HuH-7.5 (cell line): Measurements from ENCODE around the gene PPP4C.
"Not testable (repeated sequence)": the region's sequence is repeated elsewhere in the genome, so short reads cannot be mapped to it uniquely, and the experiment has no call there.

Source experiments
- DNase-seq: peaks from one replicate; pipeline ENCODE4 v3.0.0; 2011; ENCODE audit warnings: low spot score

The PPP4C gene

GRCh38 chr16:30075503-30076275 lies at the start of gene PPP4C:
TSS of gene PPP4C (plus strand) at chr16:30075994. CDS start at chr16:30076378, 384 bp downstream.
- peak; percentile 94 for DNase-seq

- DNase-seq, result no peak
Observed at GRCh38 chr16:30026449-30026848, 49.3 kb upstream of the PPP4C start.

- no peak for DNase-seq
Observed at GRCh38 chr16:30027588-30028437, 48.0 kb upstream of the PPP4C start.

GRCh38 chr16:30028438-30029076 lies 47.2 kb upstream of the PPP4C start:
- no peak for DNase-seq

- DNase-seq, result no peak
Observed at GRCh38 chr16:30030011-30030685, 45.6 kb upstream of the PPP4C start.

GRCh38 chr16:30030841-30031413 lies 44.9 kb upstream of the PPP4C start, which contains the start of gene TLCD3B:
TSS of gene TLCD3B (minus strand) at chr16:30031271. CDS start at chr16:30030527, 744 bp downstream.
- no peak for DNase-seq

GRCh38 chr16:30031477-30031918 lies 44.3 kb upstream of the PPP4C start:
- no peak for DNase-seq

GRCh38 chr16:30032083-30032819 lies 43.5 kb upstream of the PPP4C start:
- peak; percentile 63 for DNase-seq

GRCh38 chr16:30033270-30033669 lies 42.5 kb upstream of the PPP4C start:
- no peak for DNase-seq

- no peak for DNase-seq
Observed at GRCh38 chr16:30040221-30040620, 35.6 kb upstream of the PPP4C start.

GRCh38 chr16:30040690-30041089 lies 35.1 kb upstream of the PPP4C start:
- not testable (repeated sequence) for DNase-seq

- DNase-seq, result no peak
Observed at GRCh38 chr16:30041841-30042240, 34.0 kb upstream of the PPP4C start.

- no peak for DNase-seq
Observed at GRCh38 chr16:30046178-30046577, 29.6 kb upstream of the PPP4C start.

- DNase-seq, result no peak
Observed at GRCh38 chr16:30046588-30046987, 29.2 kb upstream of the PPP4C start.

GRCh38 chr16:30049871-30050270 lies 25.9 kb upstream of the PPP4C start:
- no peak for DNase-seq

GRCh38 chr16:30051518-30051917 lies 24.3 kb upstream of the PPP4C start:
- DNase-seq, result no peak

GRCh38 chr16:30052671-30053372 lies 23.0 kb upstream of the PPP4C start:
- DNase-seq, result peak; percentile 84

- DNase-seq, result no peak
Observed at GRCh38 chr16:30053376-30054015, 22.3 kb upstream of the PPP4C start.

GRCh38 chr16:30054451-30054850 lies 21.3 kb upstream of the PPP4C start:
- no peak for DNase-seq
